Measurements from ENCODE around the gene RGS19.

RGS19 gene

DNA sequence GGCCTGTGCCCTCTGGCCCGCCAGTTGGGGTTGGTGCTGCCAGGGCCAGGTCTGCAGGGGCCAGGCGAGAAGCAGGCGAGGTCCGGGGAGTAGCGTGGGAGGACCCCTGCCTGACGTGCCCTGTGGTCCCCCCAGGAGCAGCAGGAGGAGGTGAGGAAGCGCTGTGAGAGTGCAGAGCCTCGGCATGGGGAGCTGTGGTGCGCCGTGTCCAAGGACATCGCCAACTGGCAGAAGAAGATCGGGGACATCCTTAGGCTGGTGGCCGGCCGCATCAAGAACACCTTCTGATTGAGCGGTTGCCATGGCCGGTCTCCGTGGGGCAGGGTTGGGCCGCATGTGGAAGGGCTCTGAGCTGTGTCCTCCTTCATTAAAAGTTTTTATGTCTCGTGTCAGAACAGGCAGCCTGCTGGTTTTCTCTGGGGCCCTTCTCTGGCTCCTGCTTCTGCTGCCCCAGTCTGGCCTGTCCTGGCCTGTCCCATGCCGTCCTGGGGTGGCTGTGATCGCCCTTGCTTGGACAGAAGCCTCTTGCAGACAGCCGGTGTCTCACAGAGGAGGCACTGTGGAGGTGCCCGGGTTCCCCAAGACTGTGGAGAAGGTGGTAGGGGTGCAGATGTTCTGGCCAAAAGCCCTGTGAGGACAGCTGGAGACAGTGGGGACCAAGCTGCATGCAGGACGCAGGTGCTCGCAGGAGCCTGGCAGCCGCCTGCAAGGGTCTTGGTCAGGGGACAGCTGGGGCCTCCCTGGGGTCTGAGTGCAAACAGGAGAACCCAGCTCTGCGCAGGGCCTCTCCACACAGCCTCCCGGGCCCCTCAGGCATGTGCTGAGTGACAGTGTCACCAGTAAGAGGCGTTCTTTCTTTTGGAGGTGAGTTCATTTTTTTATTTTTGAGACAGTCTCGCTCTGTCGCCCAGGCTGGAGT lies 46.4 kb downstream of the RGS19 start:
- no peak for FAIRE-seq

- FAIRE-seq = no peak
Measured at GRCh38 chr20:64031822-64032314, 47.5 kb downstream of the RGS19 start.

DNA sequence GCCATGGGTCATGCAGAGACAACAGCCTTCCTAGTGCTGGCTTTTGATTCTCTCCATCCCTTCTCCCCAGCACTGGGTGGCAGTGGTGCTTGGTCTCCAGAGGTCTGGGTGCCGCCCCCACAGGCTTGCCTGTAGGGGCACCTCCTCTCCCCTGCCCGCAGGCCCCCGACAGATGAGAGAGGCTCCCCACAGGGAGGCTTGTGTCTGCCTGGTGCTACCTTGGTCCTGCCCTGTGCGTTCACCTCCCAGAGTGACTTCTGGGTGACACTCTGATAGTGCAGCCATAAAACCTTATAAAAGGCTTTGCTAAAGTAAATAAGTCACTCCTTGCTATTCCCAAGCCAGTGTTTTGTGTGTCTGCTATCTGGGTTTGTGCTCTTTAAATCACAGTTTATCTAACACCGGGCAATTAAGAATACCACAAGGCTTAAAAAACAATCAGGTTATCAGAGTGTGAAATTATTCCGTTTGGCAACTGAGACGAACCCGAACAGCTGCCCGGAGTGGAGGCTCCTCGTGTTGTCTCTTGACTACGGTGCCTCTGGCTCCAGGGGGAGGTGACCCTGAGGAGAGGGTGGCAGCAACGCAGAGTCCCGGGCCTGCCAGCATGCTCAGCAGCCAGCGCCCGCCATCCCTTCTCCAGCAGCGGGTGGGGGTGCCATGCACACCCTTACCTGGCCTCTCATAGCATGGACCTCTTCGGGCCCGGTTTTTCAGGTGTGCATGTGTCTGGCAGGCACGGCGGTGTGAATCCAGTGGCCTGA lies 48.8 kb downstream of the RGS19 start:
- no peak for FAIRE-seq

DNA sequence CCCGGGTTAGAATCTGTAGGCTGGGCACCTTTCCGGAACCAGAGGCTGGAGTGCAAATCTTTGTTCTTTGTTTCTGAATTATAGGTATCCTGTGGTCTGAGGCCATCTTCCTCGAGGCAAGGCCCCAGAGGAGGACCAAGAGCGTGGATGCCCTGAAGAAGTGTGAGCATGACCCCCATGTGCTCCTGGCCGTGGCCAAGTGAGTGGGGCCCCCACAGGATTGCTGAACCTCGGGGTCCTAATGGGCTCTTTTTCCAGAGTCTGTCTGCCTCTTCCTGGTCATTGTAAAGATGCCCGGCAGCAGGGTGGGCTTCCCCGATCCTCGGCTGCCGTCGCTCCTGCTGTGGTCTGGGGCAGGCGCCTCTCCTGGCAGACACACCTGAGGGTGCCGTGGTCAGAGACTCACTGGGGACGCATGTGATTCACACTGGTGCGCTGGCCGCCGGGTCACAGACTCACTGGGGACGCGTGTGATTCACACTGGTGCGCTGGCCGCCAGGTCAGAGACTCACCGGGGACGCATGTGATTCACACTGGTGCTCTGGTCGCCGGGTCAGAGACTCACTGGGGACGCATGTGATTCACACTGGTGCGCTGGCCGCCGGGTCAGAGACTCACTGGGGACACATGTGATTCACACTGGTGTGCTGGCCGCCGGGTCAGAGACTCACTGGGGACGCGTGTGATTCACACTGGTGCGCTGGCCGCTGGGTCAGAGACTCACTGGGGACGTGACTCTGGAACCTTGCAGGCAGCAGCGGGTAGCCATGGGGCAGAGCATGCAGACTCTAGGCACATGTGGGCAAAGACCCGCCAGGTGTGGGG lies 49.8 kb downstream of the RGS19 start:
- no peak for FAIRE-seq

GRCh38 chr20:64027981-64028685 lies 51.2 kb downstream of the RGS19 start:
- no peak for FAIRE-seq

GRCh38 chr20:64025826-64026412 lies 53.4 kb downstream of the RGS19 start:
- FAIRE-seq = no peak

GRCh38 chr20:64025101-64025825 lies 54.1 kb downstream of the RGS19 start:
- no peak for FAIRE-seq

DNA sequence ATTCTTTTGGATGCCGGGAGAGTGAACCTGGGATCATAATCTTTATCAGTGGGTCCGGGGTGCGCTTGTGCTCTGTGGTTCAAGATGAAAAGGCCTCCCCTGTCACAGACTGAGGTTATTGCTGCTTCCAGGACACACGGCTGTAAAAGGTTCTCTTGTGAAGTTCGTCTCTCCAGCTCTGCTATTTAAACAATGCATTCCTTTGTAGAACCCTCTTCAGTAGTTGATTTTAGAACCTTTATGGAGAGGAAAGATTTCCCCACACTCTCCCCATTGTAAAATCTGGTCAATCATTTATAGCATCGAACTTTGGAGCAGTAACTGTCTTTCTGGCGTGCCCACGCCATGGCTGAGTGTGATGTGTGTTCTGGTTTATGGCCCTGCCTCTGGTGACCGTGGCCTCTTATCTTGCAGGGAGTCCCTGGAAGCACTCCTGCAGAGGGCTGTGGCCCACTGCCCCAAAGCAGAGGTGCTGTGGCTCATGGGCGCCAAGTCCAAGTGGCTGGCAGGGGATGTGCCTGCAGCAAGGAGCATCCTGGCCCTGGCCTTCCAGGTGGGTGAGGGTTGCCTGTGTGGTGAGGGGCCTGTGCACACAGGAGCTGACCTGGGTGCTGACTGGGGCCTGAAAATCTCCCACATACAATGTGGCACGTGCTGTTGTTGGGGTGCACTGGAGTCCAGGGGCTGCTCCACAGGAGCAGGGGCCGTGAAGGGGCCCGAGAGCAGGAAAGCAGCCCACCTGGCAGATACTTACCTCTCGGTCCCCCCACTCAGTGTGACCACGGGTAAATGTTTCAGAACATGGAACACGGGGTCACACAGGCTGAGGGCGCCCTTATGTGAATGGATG lies 55.0 kb downstream of the RGS19 start:
- no peak for FAIRE-seq

GRCh38 chr20:64023361-64024140 lies 55.8 kb downstream of the RGS19 start:
- FAIRE-seq = no peak

Data from G401.6 (cell line).